Measurements from ENCODE around the gene SH2D3A.
"Not testable (repeated sequence)": the region's sequence is repeated elsewhere in the genome, so short reads cannot be mapped to it uniquely, and the experiment has no call there.

SH2D3A gene

DNA sequence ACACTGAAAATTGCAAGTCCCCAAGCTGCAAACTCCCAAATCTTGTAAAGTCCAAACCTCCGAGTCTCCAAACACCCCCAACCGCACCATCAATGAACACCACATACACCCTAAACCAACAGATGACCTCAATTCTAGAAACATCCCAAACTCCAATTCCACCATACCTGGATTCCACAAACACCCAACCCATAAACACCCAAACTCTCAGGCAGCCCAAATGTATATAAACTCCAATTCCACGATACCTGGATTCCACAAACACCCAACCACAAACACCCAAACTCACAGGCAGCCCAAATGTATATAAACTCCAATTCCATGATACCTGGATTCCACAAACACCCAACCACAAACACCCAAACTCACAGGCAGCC is 47.3 kb downstream of the SH2D3A start:
- DNase-seq = no peak

DNA sequence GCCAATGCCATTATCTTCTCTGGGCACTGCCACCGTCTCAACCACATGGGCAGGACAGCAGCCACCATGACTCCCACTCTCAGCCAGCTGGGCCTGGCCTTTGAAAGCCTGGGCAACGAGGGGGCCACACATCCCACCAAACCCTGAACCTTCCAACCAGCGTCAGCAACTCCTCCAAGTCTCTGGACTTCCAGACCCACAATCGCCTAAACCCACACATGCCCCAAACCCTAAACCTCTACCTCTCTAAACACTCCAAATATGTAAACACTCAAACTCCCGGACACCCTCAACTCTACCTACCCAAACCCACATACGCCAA is 47.7 kb downstream of the SH2D3A start:
- DNase-seq = no peak

DNA sequence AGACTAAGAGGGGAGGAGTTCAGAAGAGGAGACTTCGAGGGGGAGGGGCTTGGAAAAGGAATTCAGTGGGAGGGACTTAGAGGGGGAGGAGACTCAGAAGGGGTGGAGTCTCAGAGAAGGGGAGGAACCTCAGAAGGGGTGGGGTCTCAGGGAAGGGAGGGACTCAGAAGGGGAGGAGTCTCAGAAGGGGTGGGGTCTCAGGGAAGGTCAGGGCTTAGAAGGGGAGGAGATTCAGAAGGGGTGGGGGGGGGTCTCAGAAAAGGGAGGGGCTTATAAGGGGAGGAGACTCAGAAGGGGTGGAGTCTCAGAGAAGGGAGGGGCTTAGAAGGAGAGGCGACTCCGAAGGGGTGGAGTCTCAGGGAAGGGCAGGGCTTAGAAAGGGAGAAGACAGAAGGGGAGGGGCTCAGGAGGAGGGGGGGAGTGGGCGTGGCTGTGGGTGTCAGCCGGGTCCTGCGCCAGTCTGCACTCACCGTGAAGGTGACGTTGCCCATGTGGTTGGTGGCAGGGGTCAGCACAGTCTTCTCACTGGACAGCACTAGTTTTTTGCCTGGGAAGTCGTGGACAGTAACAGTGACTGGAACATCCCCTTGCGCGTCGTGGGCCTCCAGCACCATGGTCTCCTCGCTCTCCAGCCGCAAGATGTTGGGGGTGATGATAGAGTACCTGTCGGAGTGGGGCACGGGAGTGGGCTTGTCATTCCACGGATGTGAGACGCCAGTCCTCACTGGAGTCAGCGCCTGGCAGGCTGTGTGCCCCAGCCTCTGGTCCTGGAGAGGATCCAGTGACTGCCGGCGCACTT is 48.3 kb downstream of the SH2D3A start:
- no peak for DNase-seq

DNA sequence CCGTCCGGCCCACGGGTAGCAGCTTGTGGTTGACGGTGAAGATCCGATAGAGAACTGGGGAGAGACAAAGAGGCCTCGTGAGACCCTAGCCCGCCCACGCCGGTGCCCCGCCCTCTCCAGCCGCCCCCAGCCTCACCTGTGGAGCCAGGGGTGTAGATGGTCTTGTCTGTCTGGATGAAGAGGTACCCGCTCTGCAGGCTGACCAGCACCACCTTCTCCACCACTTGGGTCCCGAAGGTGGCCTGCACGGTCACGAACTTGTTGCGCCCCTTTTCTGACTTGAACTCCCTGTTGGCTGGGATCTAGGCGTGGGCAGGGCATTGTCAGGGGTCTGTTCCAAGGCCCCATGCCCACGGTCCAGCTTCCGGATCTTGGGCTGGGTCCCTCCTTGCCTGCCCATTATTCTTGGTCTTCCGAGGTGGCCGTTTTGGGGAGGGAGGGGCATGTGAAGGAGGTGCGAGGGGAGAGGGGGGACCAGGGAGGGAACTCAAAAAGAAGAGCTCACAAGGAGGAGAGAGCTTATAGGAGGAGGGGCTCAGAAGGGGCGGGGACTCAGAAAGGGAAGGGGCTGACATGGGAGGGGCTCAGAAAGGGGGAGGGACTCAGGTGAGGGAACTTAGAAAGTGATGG is 49.0 kb downstream of the SH2D3A start:
- DNase-seq = no peak

DNA sequence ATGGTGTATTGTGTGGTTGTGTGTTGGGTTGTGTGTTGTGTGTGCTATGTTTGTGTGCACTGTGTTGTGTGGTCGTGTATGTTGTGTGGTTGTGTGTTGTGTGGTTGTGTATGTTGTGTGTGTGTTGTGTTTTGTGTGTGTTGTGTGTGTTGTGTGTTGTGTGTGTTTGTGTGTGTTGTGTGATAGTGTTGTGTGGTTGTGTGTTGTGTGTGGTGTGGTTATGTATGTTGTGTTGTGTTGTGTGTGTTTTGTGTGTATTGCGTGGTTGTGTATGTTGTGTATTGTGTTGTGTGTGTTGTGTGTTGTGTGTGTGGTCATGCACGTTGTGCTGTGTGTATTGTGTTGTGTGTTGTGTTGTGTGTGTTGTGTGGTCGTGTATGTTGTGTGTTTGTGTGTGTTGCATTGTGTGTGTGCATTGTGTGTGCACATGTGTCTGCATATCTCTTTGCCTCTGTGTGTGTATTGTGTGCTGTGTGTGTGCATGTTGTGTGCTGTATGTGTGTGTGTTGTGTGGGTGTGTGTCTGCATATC is 49.7 kb downstream of the SH2D3A start:
- DNase-seq = no peak

DNA sequence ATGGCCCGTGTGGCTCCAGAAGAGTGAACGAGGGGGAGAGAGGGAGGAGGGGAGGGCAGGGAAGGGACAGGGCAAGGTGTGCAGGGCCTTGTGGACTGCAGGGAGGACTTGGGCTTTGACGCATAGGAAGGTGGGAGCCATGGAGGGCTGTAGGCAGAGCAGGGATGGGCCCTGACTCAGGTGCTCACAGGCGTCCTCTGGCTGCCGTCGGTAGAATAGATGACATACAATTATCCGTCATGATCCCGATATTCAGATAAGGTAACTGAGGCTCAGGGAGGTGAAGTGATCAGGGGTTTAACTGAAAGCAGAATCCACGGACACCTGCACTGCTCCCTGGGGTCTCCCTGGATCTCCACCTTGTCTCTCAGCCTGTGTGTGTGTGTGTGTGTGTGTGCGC is 50.2 kb downstream of the SH2D3A start:
- DNase-seq = no peak

DNA sequence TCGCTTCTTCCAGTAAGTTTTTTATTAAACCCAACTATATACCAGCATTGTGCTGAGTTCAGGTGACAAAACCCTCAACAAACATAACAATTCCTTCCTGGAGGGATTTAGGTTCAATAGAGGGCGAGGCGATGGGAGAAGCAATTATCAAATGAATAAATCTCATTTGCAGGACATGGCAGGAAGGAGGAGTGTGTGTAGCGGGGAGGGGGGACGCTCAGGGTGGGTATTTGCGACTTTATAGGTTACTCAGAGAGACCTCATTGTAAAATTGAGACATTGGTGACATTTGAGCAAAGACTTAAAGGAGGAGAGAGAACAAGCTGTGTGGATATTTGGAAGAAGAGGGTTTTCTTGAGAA is 50.6 kb downstream of the SH2D3A start:
- DNase-seq = no peak

DNA sequence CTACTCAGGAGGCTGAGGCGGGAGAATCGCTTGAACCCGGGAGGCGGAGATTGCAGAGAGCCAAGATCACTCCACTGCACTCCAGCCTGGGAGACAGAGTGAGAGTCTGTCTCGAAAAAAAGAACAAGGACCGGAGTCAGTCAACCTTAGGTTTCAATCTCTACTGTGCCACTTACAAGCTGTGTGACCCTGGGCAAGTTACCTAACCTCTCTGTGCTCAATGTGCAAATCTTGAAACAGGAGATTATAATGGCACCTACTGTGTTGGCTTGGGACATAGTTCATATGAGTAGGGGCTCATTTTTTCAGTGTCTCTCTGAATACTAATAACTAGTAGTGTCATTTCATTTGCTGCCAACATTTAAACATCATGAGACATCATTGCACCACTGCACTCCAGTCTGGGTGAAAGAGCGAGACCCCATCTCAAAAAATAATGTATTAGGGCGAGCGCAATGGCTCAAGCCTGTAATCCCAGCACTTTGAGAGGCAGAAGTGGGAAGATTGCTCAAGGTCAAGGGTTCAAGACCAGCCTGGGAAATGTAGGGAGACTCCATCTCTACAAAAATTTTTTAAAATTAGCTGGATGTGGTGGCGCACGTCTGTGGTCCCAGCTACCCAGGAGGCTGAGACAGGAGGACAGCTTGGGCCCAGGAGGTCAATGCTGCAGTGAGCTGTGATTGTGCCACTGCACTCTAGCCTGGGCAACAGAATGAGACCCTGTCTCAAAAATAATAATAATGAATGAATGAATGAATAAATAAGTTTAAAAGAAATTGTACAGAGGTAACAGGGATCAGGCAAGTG is 52.3 kb downstream of the SH2D3A start:
- DNase-seq = no peak

DNA sequence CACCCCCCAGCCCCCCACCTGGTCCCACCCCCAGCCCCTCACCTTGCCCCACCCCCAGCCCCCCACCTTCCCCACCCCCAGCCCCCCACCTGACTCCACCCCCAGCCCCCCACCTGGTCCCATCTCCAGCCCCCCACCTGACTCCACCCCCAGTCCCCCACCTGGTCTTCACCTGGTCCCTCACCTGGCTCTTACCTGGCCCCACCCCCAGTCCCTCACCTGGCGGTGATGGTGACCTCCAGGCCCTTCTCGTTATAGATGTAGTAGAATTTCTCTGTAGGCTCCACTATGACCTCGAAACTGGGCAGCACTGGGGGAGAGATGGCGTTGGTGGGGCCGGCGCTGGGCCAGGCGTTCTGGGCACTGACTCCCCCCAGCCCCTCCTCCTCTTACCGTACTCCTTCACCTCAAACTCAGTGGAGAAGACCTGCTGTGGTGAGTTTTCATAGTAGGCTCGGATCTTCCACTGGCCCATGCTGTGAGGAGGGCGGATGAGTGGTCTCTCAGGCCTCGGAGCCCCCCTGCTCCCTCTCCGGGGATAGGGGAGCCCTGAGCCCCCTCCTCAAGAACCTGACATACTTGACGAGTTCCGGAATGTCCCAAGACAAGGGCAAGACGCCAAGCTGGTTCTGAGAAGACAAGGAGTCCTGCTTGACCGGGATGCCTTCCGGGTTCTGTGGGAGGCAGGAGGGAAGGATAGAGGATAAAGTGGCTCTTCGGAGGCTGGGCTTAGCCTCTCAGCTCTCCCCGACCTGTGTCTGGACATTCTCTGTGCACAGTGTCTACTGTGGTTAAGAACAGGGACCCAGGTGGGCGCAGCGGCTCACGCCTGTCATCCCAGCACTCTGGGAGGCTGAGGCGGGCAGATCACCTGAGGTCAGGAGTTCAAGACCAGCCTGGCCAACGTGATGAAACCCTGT is 53.2 kb downstream of the SH2D3A start:
- DNase-seq = no peak

DNA sequence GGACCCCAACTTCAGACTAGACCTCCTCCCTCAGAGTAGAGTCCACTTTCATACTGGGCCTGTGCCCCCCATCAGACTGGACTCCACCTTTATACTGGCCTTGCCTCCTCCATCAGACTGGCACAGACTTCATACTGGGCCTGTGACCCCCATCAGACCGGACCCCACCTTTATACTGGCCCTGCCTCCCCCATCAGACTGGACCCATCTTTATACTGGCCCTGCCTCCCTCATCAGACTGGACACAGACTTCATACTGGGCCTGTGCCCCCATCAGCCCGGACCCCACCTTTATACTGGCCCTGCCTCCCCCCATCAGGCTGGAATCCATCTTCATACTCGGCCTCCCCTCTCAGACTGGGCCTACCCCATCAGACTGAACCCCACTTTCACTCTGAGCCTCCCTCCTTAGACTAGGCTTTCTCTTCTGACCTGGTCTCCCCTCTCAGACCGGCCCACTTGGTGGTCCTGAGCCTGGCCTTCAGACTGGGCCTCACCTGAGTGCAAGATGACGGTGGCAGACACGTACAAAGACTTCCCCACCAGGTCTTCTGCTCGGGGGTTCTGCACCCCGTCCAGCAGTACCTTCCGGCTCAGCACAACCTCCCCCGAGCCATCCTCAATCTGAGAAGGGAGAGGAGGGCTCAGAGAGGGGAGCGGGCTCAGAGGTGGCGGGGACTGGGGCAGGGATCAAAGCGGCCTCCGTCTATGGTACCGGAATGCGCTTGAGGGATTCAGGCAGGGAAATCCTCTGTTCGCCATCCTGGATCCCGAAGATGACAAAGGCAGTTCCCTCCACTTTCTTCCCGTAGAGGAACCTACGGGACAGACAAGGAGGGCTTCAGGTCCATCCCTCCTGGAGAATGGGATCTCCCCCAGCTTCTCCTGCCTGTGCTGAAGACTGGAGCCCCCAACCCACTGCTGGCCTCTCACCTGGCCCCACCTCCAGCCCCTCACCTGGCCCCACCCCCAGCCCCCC is 54.3 kb downstream of the SH2D3A start:
- no peak for DNase-seq

DNA sequence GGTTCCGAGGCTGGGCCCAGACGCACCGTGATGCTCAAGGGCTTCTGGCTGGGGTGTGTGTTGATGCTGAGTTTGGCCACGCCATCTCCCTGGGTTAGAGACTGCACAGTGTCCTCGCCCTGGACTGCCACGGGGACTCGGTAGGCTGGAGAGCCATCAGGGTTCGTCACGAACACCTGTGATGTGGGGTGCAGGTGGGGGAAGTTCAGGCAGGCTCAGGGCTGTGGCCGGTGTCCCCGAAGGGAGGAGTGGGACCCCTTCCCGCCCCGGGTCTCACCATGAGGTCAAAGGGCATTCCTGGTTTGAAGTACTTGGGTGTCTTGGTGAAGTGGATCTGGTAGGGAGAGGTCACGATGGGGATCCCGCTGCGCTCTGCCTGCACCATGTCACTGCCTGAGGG is 55.0 kb downstream of the SH2D3A start:
- DNase-seq = no peak

DNA sequence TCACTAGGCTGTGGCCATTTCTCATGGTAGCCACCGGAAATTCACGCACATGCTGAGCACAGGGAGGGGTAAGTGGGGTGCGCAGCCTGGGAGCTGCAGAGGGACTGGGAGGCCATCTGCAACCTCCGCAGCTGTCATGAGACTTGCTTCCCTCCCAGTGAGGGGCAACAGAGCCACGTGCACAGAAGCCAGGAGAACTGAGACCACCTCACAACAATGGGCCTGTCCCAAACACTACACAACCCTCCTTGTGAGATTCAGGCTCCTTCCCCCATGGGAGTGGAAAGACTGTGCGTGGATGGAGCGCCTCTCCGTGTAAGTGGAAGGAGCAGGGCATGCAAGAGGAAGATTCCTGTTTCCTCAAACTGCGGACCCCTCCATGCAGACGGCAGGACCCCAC is 55.6 kb downstream of the SH2D3A start:
- DNase-seq = no peak

DNA sequence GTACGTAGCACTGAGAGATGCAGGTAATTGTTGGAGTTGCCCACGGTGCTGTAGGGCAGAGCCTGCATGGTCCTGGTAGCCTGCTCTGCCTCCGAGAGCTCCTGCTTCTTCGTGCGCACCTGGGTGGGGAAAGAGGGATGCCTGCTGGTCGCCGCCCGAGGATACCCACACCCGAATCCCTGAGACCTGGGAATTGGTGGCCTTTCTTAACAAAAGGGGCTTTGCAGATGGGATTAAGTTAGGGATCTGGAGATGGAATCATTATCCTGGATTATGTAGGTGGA is 56.2 kb downstream of the SH2D3A start:
- no peak for DNase-seq

DNA sequence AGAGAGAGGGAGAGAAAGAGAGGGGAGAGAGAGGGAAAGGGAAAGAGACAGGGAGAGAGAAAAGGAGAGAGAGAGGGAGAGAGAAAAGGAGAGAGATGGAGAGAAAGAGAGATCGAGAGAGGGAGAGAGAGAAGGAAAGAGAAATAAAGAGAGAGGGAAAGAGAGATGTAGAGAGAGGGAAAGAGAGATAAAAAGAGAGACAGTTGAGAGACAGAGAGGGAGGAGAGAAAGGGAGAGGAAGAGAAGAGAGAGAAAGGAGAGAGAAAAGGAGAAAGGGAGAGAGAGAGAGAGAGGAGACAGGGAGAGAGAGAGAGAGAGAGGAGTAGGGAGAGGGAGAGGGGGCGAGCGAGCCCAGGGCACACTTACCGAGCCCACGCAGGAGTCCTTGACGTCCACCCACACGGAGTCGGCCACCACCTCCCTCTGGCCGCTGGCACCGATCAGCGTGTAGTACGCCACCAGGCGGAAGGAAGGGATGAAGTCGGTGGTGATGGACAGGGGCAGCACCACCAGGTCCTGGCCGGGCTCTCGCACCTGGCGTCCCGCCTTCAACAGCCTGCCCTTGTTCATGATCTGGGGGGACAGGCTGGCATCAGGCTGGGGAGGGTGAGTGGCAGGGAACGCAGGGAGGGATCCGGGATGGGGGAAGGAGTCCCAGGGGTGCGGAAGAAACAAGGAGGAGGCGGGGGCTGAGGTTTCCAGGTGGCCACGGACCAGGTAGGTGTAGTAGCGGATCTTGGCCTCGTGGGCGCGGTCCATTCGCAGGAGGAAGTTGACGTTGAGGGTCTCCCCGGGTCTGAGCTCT is 56.8 kb downstream of the SH2D3A start:
- no peak for DNase-seq

DNA sequence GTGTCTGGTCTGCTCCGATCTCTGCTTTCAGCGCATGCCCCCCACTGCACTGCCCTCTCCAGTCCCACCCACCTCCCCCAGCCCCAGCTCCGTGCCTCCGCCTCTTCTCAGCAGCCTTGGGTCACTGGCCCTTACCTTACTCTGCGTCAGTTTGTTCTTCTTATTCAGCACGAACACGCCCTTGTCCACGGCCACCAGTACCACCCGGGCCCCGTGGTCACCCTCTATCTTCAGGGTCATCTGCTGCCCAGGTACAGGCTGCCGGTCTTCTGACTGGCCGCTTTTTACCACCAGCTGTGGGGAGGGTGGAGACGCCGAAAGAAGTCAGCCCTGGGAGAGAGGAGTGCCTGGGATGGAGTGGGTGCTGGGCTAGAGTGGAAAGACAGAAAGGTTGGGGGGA is 57.7 kb downstream of the SH2D3A start:
- no peak for DNase-seq

DNA sequence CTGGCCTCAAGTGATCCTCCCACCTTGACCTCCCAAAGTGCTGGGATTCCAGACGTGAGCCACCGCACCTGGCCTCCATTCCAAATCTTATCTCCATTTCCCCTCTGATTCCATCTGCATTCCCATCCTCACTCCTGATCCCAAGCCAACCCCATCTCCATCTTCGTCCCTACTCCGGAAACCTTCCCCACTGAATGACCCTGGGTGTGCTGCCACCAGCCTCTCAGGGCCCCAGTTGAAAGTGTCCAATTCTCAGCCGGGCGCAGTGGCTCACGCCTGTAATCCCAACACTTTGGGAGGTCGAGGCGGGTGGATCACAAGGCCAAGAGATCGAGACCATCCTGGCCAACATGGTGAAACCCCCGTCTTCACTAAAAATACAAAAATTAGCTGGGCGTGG is 58.3 kb downstream of the SH2D3A start:
- DNase-seq = not testable (repeated sequence)

DNA sequence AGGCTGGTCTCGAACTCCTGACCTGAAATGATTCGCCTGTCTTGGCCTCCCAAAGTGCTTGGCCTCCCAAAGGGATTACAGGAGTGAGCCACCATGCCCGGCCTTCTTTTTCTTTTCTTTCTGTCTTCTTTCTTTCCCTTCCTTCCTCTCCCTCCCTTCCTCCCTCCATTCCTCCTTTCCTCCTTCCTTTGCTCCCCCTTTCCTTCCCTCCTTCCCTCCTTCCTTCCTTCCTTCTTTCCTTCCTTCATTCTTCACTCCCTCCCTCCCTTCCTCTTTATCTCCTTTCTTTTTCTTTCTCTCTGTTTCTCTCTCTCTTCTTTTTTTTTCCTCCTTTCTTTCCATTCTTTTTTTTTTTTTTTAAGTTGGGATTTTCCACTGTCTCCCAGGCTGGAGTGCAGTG is 58.9 kb downstream of the SH2D3A start:
- no peak for DNase-seq

DNA sequence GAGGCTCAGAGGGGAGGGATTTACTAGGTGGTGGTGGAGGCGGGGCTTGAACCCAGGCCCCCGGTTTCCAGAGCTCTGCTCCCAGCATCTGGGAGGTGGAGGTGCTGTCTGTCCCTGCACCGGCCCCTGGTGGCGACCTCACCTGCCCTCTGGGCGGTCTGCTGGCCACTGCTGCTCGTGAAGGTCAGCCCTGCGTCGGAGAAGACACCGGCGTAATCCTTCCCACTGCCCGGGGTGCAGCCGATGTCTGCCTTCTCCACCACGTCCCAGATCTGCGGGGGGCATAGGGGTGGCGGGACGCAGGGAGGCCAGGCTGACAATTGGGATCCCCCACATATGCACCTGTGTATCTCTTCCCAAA is 59.6 kb downstream of the SH2D3A start:
- DNase-seq = no peak

DNA sequence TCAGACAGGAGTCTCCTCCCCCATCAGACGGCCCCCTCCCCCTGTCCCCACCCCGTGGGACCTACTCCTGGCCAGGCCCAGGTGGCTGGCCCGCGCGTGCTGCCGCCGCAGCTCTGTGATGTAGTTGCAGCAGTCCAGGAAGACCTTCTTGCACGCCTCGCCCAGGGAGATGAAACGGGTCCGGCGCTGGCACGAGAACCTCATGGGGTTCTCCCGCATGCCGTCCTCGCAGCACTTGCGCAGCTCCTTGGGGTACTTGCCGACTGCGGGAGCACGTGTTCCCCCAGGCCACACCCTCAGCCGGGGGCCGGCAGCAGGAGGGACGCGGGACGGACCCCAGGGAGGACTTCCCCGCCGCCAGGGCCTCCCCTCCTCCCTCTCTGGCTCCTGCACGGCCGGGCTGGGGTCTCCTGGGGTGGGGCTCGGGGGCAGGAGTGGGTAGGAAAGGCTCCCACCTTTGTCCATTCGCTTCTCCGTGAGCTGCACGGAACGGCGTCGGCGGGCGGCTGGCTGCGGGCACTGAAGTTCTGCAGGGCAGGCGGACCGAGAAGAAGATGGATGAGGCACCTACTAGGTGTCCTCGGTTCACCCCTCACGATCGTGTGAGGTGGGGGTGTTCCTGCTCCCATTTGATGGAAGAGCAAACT is 60.1 kb downstream of the SH2D3A start:
- no peak for DNase-seq

DNA sequence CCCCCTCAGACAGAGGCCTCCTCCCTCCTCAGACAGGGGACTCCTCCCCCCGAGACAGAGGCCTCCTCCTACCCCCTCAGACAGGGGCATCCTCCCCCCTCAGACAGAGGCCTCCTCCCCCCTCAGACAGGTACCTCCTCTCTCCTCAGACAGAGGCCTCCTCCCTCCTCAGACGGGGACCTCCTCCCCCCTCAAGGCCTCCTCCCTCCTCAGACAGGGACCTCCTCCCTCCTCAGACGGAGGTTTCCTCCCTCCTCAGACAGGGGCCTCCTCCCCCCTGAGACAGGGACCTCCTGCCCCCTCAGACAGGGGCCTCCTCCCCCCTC is 60.6 kb downstream of the SH2D3A start:
- no peak for DNase-seq
